GM18508 (cell line): ENCODE results near the gene RGS7.
A peak's percentile ranks its signal among the peaks of the same experiment; 100 is the strongest.
"Not testable (repeated sequence)": the region's sequence is repeated elsewhere in the genome, so short reads cannot be mapped to it uniquely, and the experiment has no call there.

Experiments used
- ATAC-seq: cut with Tn5 transposase; IDR thresholded peaks from one replicate; pipeline ENCODE4 v1.9.1; 2021; ENCODE audit warnings: moderate number of reproducible peaks; ENCODE audit not compliant: insufficient read depth, unreplicated experiment

Gene RGS7

GRCh38 chr1:240811256-240811655 lies 545.7 kb downstream of the RGS7 start:
- ATAC-seq: no peak

GRCh38 chr1:240808381-240808780 lies 548.6 kb downstream of the RGS7 start:
- no peak for ATAC-seq

- ATAC-seq: no peak
Measured at GRCh38 chr1:240806200-240806745, 550.7 kb downstream of the RGS7 start.

DNA sequence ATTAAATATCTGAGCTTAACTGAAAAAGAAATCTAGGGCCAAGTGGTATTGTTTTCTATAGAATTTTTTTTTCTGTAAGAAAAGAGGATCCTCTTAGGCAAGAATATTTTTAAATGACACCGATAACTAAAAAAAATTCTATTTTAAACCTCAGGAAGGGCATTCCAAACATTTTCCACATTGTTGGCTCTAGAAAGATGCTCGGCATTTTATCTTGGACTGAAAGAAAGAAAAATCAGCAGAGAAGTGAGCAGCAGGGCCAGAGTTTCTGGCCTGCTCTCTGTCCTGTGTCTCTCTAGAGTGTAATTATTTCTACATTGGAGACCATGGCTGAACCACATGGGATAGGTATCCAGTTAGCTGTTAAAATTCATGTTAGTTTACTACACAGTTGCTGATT lies 552.5 kb downstream of the RGS7 start:
- no peak for ATAC-seq

- ATAC-seq: no peak
Measured at GRCh38 chr1:240803151-240803550, 553.9 kb downstream of the RGS7 start.

GRCh38 chr1:240802271-240802670 lies 554.7 kb downstream of the RGS7 start:
- no peak for ATAC-seq

GRCh38 chr1:240801442-240801841 lies 555.6 kb downstream of the RGS7 start:
- no peak for ATAC-seq

- no peak for ATAC-seq
Measured at GRCh38 chr1:240800291-240800690, 556.7 kb downstream of the RGS7 start.

DNA sequence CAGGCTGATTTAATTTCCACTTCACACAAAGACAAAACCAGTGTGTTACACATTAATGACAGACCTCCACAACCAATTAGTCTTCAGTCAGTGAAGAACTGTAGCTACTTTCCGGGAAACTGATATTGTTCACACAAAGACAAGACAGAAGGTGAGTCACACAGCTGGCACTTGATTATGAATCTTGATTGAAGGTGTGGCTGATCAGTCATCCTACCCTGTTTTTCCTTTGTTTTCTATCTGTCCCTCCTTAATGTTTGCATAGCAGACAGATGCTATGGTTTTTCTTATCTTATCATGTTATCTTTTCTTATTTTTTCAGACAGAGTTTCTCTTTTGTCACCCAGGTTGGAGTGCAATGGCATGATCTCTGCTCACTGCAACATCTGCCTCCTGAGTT lies 560.0 kb downstream of the RGS7 start:
- no peak for ATAC-seq

DNA sequence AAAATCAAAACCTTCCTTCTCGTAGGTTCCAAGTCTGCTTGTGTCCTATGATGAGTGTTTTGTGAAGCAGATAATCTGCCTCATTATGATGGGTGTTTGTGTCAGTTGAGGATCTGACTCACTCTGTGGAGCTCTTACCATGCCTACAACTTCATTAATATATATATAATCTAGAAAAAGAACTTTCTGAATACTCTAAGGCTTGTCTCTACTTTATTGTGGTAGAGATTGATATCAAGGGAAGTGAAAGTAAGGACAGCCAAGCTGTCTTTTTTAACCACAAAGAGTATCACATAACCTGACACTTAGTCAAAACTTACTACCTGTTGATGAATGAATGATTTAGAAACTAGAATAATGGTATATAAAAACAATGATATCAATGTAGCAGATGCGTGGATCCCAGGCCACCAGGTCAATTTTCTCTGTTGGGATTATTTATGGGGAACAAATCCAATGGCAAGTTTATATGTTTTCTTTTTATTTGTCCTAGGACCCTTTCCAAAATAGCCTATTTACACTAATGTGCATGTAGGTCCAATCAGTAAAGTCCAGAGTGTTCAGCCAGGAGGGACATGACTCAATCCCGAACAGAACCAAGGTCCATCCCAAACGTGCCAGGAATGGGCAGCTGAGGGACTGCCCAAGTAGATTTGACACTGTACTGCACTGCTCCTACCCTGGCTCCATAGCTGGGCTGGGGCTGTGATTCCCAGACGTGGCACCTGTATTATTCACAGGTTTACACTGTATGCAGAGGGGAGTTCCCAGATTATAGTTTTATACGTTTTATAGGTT lies 562.8 kb downstream of the RGS7 start:
- ATAC-seq: peak; percentile 92

- no peak for ATAC-seq
Measured at GRCh38 chr1:240792915-240793529, 564.0 kb downstream of the RGS7 start.

- no peak for ATAC-seq
Measured at GRCh38 chr1:240790856-240791255, 566.1 kb downstream of the RGS7 start.

DNA sequence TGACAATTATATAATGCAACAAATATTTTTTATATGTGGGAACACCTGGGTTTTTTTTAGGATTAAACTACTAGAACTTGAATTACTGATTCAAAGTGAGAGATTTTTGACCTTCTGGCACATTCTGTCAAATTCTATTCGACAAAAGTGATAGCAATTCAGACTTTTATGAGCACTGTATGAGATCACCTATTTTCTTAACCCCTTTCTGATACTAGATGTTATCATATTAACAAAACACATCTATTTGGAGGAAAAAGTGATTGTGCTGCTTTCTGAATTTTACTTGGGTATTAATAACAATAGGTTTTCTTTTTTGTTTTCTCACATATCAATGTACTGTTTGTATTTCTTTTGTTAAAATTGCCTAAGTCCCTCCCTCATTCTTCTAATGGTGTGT lies 570.1 kb downstream of the RGS7 start:
- no peak for ATAC-seq

DNA sequence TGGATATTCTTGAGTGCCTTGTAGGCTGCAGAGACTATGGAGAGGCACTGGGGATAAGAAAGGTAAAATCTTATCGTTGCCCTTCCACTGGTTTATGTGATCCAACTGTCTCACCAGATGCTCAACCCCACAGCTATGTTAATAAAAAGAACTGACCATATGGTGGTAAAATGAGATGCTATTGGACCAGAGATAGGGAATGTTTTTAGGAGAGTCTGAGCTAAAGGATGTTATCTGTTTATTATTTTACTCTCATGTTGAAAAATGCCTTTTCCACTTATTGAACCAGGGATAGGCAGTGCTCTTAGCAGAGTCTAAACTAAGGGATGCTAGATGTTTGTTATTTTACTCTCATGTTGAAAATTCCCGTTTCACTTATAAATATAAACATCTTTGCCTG lies 572.2 kb downstream of the RGS7 start:
- no peak for ATAC-seq

DNA sequence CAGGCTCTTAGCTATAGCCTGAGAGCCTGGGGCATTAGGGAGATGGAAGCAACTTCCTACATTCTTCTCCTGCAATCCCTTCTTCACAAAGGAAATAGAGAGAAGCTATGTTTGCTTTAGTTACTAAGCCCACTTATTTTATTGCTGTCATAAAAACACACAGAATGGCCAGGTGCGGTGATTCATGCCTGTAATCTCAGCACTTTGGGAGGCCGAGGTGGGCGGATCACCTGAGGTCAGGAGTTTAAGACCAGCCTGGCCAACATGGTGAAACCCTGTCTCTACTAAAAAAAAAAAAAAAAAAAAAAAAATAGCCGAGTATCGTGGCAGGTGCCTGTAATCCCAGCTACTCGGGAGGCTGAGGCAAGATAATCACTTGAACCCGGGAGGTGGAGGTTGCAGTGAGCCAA lies 573.3 kb downstream of the RGS7 start:
- ATAC-seq: not testable (repeated sequence)

- ATAC-seq: no peak
Measured at GRCh38 chr1:240776237-240776636, 580.8 kb downstream of the RGS7 start.

- ATAC-seq: no peak
Measured at GRCh38 chr1:240772131-240772530, 584.9 kb downstream of the RGS7 start.

DNA sequence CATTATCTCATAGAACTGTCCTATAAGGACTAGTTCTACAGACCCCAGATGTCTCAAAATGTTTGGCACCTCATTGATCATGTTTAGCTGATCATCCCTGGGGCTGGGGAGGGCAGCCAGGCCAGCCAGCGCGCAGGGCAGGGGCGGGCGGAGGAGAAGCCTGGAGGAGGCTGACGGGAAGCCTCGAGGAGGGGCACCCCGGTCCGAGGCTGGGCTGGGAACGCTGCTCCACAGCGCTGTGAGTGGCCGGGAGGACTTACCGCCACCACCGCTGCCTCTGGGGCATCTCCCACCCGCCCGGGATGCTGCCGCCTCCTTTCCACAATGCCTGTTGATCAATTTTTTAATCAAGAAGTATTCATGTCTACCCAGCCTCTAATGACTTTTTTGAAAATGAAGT lies 585.6 kb downstream of the RGS7 start:
- ATAC-seq: no peak

DNA sequence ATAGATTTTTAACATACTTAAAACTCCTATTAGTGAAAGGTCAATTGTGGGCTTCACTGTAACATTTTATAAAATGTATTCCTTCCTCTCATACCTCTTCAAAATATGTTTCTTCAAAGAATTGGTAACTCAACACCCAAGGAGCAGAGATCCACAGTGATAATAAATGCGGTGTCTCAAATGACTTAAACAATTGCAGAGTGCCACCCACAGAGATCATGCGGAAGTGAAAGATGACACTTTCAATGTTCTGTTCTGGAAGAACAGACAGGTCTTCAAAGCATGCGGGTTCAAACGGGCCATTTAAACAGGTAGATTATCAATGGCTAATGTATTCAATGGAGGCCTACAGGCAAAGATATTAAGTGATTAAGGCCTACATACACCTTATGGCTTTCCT lies 588.0 kb downstream of the RGS7 start:
- no peak for ATAC-seq

GRCh38 chr1:240766831-240767230 lies 590.2 kb downstream of the RGS7 start:
- no peak for ATAC-seq

- ATAC-seq: no peak
Measured at GRCh38 chr1:240765732-240766363, 591.2 kb downstream of the RGS7 start.
